Sigmoid colon (tissue), 7 donors: ENCODE data around the gene PRR15L. TPM values are rescaled to one million over a fixed set of nuclear protein-coding genes. Genes with fewer than 3 reads are reported as not detected.
"Not testable (repeated sequence)": the region's sequence is repeated elsewhere in the genome, so short reads cannot be mapped to it uniquely, and the experiment has no call there.

Experiments used
- DNase-seq: peaks from one replicate; pipeline ENCODE4 v3.0.0-alpha.2; 2019
- H3K27ac ChIP-seq, 4 donors: fragments of 200-600 bp; sonication (generic); one replicate each; pipeline ENCODE4 v1.5.1; 2016 to 2019; ENCODE audit warnings: mild to moderate bottlenecking in 1 of 4
- H3K27me3 ChIP-seq, 3 donors: fragments of 200-600 bp; sonication (generic); one replicate each; pipeline ENCODE4 v1.5.1; 2019; ENCODE audit warnings: mild to moderate bottlenecking in 1 of 3
- H3K36me3 ChIP-seq, 4 donors: fragments of 200-600 bp; sonication (generic); one replicate each; pipeline ENCODE4 v1.5.1; 2016 to 2019
- H3K4me1 ChIP-seq, 4 donors: fragments of 200-600 bp; sonication (generic); one replicate each; pipeline ENCODE4 v1.5.1; 2017 to 2019
- H3K4me3 ChIP-seq, 4 donors: fragments of 200-600 bp; sonication (generic); one replicate each; pipeline ENCODE4 v1.5.1; 2017 to 2019; ENCODE audit warnings: mild to moderate bottlenecking in 2 of 4, moderate library complexity in 1 of 4
- H3K9me3 ChIP-seq, 4 donors: fragments of 200-600 bp in 3 of 4; sonication (generic) in 3 of 4; one replicate each; pipeline versions ENCODE4 v1.5.1 to v1.6.1; 2013 to 2019
- EP300 ChIP-seq, 4 donors: sonication (generic); formaldehyde crosslinking; IDR thresholded peaks; one replicate each; pipeline ENCODE4 v1.6.1; 2017; ENCODE audit warnings: antibody characterized with exemption in 4 of 4
- POLR2A ChIP-seq, 2 donors: fragments of 450-650 bp; IDR thresholded peaks; one replicate each; pipeline ENCODE4 v1.6.1; 2016; ENCODE audit warnings: antibody characterized with exemption in 2 of 2, mild to moderate bottlenecking in 2 of 2, moderate library complexity in 2 of 2
- POLR2AphosphoS5 ChIP-seq, 4 donors: sonication (generic); formaldehyde crosslinking; IDR thresholded peaks; one replicate each; pipeline ENCODE4 v1.6.1; 2017; ENCODE audit warnings: antibody characterized with exemption in 4 of 4
- WGBS, 2 donors: extraction: QIAGEN DNeasy Blood & Tissue Kit; methylation state at CpG; one replicate each; pipeline ENCODE4 v1.1.7; 2013; 5-methylcytosine and 5-hydroxymethylcytosine counted together
- intact Hi-C: fragments of 100-400 bp; cut with DNase I; formaldehyde crosslinking; loops from one replicate; pipeline ENCODE4 v1.15.1; 2023
- polyA plus RNA-seq, 3 donors: library from polyadenylated mRNA; stranded (reverse); fragments of 200-250 nt; gene quantifications; one replicate each; pipeline ENCODE4 v1.2.3, GENCODE V29; 2013
- total RNA-seq, 4 donors: library from RNA; depleted of rRNA; stranded (reverse); fragments of >200 nt; gene quantifications; one replicate each; pipeline ENCODE4 v1.1.0, GENCODE V29; 2016
- TF ChIP-seq, protein P1 (sequence below), 4 experiments: fragments of 450-650 bp in 3 of 4; fragments of 200-600 bp in 1 of 4; IDR thresholded peaks; one replicate each; pipeline ENCODE4 v1.5.1; 2016 to 2019; ENCODE audit warnings: antibody characterized with exemption in 4 of 4, mild to moderate bottlenecking in 3 of 4, moderate library complexity in 2 of 4
- donor health status: healthy with polysubstance abuse.
- donor health status: Bipolar disorder and iron deficiency.
- donor health status: healthy.

The PRR15L gene
- total and polyA plus RNA-seq, 7 donors, result 0.36 to 334 (median 251) TPM; not detected in 3

DNA sequence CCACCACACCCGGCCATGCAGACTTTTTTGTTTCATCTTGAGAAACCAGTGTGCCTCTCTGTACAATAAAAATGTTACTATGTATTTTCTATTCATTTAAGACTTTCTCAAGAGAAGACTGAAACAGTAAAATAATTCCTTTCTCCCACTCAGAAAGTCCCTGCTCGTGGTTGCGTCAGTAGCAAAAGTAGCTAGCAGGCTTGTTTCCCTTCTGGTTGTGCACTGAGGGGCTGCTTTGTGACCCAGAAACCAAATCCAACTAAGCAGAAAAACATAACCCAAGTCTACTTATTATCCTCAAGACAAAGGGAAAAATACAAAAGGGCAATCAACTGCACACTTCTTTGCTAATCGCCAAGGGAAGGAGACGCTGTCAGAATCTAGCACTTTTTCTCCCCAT lies 19.7 kb downstream of the PRR15L start:
- no peaks in the 10 kb centered on the region for H3K9me3 ChIP-seq
- intact Hi-C loops, result no loop called here
- H3K4me3 ChIP-seq, result no peak overlapping the region
- H3K27ac ChIP-seq, result no peak overlapping the region
- H3K27me3 ChIP-seq, result no peaks in the 10 kb centered on the region
- peaks cover 0 to 24% (median 17%) of the 10 kb centered on the region in 4 donors for H3K4me1 ChIP-seq
- no peak for DNase-seq
- peaks cover 0 to 4% (median 0%) of the 10 kb centered on the region in 4 donors for H3K36me3 ChIP-seq
- no peak for TF ChIP-seq POLR2AphosphoS5 (IDR thresholded peaks at IDR 0.05)
- TF ChIP-seq POLR2A (IDR thresholded peaks at IDR 0.05), result no peak
- TF ChIP-seq, protein P1, sequence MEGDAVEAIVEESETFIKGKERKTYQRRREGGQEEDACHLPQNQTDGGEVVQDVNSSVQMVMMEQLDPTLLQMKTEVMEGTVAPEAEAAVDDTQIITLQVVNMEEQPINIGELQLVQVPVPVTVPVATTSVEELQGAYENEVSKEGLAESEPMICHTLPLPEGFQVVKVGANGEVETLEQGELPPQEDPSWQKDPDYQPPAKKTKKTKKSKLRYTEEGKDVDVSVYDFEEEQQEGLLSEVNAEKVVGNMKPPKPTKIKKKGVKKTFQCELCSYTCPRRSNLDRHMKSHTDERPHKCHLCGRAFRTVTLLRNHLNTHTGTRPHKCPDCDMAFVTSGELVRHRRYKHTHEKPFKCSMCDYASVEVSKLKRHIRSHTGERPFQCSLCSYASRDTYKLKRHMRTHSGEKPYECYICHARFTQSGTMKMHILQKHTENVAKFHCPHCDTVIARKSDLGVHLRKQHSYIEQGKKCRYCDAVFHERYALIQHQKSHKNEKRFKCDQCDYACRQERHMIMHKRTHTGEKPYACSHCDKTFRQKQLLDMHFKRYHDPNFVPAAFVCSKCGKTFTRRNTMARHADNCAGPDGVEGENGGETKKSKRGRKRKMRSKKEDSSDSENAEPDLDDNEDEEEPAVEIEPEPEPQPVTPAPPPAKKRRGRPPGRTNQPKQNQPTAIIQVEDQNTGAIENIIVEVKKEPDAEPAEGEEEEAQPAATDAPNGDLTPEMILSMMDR (IDR thresholded peaks at IDR 0.05), result no peak
- TF ChIP-seq EP300 (IDR thresholded peaks at IDR 0.05), result no peak
- 80 to 89% methylated on average over 5 of the region's 5 CpGs for WGBS, 2 donors

DNA sequence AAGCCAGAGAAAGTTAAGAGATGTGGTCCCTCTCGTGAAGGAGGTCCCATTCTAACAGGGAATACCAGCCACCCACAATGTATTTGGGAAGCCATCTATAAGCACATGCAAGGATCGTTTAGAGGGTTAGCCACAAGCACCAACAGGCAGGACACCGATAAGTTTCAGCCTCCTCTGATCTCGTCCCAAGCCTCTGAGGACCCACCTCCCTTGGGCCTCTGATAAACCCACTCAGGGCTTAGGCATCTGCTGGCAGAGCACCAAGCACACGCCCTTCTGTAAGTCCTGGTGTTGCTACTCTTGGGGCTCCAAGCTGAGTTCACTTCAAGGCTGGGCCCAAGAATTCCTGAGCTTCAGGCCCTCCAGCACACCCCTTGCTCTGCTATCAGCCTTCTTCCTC lies 21.7 kb downstream of the PRR15L start:
- no peak overlapping the region for H3K4me3 ChIP-seq
- intact Hi-C loops, result no loop called here
- no peak overlapping the region for H3K27ac ChIP-seq
- TF ChIP-seq, protein P1 (IDR thresholded peaks at IDR 0.05), result no peak
- TF ChIP-seq POLR2A (IDR thresholded peaks at IDR 0.05), result no peak
- TF ChIP-seq EP300 (IDR thresholded peaks at IDR 0.05), result no peak
- no peak for TF ChIP-seq POLR2AphosphoS5 (IDR thresholded peaks at IDR 0.05)
- DNase-seq, result no peak
- WGBS, 2 donors, result 81 to 84% methylated on average over 5 of the region's 5 CpGs
- no peaks in the 10 kb centered on the region for H3K27me3 ChIP-seq
- peaks cover 0 to 6% (median 0%) of the 10 kb centered on the region in 4 donors for H3K36me3 ChIP-seq
- H3K4me1 ChIP-seq, result peaks cover 0 to 8% (median 6%) of the 10 kb centered on the region in 4 donors
- no peaks in the 10 kb centered on the region for H3K9me3 ChIP-seq

DNA sequence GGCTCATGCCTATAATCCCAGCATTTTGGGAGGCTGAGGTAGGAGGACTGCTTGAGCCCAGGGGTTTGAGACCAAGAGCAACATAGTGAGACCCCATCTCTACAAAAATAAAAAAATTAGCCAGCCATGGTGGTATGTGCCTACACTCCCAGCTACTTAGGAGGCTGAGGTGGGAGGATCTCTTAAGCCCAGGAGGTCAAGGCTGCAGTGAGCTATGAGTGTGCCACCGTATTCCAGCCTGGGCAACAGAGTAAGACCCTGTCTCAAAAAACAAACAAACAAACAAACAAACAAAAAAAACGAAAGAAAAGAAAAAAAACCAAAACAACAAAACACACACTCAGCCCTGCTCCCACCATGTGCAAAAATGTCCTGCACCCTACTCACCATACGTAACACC lies 22.2 kb downstream of the PRR15L start:
- intact Hi-C loops, H3K9me3 ChIP-seq, H3K36me3 ChIP-seq, H3K4me1 ChIP-seq, H3K4me3 ChIP-seq, H3K27ac ChIP-seq, H3K27me3 ChIP-seq, DNase-seq: not testable (repeated sequence)
- 72 to 85% methylated on average over 3 of the region's 3 CpGs for WGBS, 2 donors

DNA sequence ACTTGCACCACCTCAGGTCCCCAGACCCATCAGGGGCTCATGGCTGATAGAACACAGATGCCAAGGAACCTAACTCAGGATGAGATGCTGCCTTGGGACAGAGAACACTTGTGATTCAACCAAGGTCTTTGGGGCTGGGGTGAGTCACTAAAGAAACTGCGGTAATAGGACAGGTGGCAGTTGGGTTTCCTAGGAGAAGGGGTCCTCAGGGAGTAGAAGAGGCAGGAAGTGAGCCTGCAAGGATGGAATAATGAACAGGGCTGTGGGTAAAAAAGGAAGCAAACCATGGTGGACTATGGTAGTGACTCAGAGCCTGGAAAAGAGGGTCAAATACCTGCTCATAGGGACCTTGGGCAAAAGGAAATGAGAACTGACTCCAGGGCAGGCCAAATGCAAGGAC lies 22.8 kb downstream of the PRR15L start:
- TF ChIP-seq EP300 (IDR thresholded peaks at IDR 0.05) (no peak), POLR2A (IDR thresholded peaks at IDR 0.05) (no peak), POLR2AphosphoS5 (IDR thresholded peaks at IDR 0.05) (no peak)
- TF ChIP-seq, protein P1 (IDR thresholded peaks at IDR 0.05), result no peak
- WGBS, 2 donors, result 91 to 97% methylated on average over 1 of the region's 1 CpG
- intact Hi-C loops, result no loop called here

DNA sequence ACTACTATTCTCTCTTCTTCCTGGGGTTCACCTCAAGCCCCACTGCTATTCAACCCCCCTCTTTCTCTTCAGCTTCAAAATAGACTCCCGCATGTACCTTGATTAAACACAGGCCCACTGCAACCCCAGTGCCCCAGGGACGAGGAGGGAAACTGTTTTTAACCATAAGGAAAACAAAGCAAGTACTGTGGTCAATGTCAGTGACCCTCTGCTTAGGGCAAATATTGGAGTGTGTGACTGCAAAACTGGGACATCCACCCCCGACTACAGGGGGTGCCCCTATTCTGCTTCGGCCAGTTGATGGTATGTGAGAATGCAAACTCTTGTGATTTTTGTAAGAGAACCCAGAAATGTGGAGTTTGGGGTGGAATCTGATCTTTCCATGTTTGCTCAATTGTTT lies 25.8 kb downstream of the PRR15L start:
- H3K36me3 ChIP-seq, result peaks cover 0 to 32% (median 9%) of the 10 kb centered on the region in 4 donors
- 86 to 88% methylated on average over 4 of the region's 4 CpGs for WGBS, 2 donors
- TF ChIP-seq, protein P1 (IDR thresholded peaks at IDR 0.05), result no peak
- TF ChIP-seq POLR2AphosphoS5 (IDR thresholded peaks at IDR 0.05) (no peak), POLR2A (IDR thresholded peaks at IDR 0.05) (no peak), EP300 (IDR thresholded peaks at IDR 0.05) (no peak)
- H3K4me3 ChIP-seq, result no peak overlapping the region
- intact Hi-C loops, result no loop called here
- no peaks in the 10 kb centered on the region for H3K27me3 ChIP-seq
- no peaks in the 10 kb centered on the region for H3K4me1 ChIP-seq
- no peaks in the 10 kb centered on the region for H3K9me3 ChIP-seq
- H3K27ac ChIP-seq, result no peak overlapping the region
- DNase-seq, result no peak

More for the DNA sequence above, 22.8 kb downstream of the PRR15L start:
- peaks cover 0 to 12% (median 0%) of the 10 kb centered on the region in 4 donors for H3K36me3 ChIP-seq
- no peak overlapping the region for H3K27ac ChIP-seq
- no peaks in the 10 kb centered on the region for H3K27me3 ChIP-seq
- H3K4me1 ChIP-seq, result no peaks in the 10 kb centered on the region
- H3K9me3 ChIP-seq, result no peaks in the 10 kb centered on the region
- no peak for DNase-seq
- H3K4me3 ChIP-seq, result no peak overlapping the region
